ENCODE data around the gene GRM5. TPM values are rescaled to one million over a fixed set of nuclear protein-coding genes. Genes with fewer than 3 reads are reported as not detected.

GRM5 gene
- total RNA-seq, 1 experiment from 2014 or later = 0.03 TPM

GRCh38 chr11:88501541-88501940, 564.2 kb downstream of the GRM5 start:
- in situ Hi-C loops (cut with HindIII; ENCODE audit: low pct_unique_long_range_greater_than_20kb, low sequenced_read_pairs) = no loop called here
- ChIA-PET POLR2A (no interaction called here), CTCF (no interaction called here)
- intact Hi-C loops (cut with micrococcal nuclease; ENCODE audit: unreplicated experiment) = no loop called here
- Histone ChIP-seq H3K9me3 (ENCODE audit: control insufficient read depth, insufficient read depth, low read depth, low read length) (no peaks in the 10 kb centered on the region), H3K27ac (ENCODE audit: low read length) (no peak overlapping the region), H3K27me3 (ENCODE audit: control insufficient read depth, insufficient read depth, low read length) (0 out of 2 replicates have a peak, but pooled peaks cover 2% of the 10 kb centered on the region), H3K4me1 (ENCODE audit: control insufficient read depth, insufficient read depth, low read length) (no peaks in the 10 kb centered on the region), H3K4me3 (ENCODE audit: low read depth in 2 of 2, low read length in 2 of 2) (no peak overlapping the region), H3K36me3 (ENCODE audit: control insufficient read depth, insufficient read depth, low read length) (no peaks in the 10 kb centered on the region; the same call in 1 of the 2 replicates)
- DNase-seq (ENCODE audit: low read depth, low spot score) = no peak
- TF ChIP-seq REST (IDR thresholded peaks at IDR 0.05; ENCODE audit: insufficient read depth in 1 of 2, low read depth in 2 of 2, low read length in 1 of 2) = no peak
- no peak for TF ChIP-seq POLR2AphosphoS5 (IDR thresholded peaks at IDR 0.05; ENCODE audit: low read depth, low read length)
- TF ChIP-seq, protein P1, sequence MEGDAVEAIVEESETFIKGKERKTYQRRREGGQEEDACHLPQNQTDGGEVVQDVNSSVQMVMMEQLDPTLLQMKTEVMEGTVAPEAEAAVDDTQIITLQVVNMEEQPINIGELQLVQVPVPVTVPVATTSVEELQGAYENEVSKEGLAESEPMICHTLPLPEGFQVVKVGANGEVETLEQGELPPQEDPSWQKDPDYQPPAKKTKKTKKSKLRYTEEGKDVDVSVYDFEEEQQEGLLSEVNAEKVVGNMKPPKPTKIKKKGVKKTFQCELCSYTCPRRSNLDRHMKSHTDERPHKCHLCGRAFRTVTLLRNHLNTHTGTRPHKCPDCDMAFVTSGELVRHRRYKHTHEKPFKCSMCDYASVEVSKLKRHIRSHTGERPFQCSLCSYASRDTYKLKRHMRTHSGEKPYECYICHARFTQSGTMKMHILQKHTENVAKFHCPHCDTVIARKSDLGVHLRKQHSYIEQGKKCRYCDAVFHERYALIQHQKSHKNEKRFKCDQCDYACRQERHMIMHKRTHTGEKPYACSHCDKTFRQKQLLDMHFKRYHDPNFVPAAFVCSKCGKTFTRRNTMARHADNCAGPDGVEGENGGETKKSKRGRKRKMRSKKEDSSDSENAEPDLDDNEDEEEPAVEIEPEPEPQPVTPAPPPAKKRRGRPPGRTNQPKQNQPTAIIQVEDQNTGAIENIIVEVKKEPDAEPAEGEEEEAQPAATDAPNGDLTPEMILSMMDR (IDR thresholded peaks at IDR 0.05) = no peak
- no peak for ATAC-seq
- BruUV-seq (replicated peaks) = no TSS peak

GRCh38 chr11:88495836-88496235, 569.9 kb downstream of the GRM5 start:
- no TSS peak for BruUV-seq (replicated peaks)
- H3K9me3 ChIP-seq (ENCODE audit: control insufficient read depth, insufficient read depth, low read depth, low read length) = no peaks in the 10 kb centered on the region
- H3K27ac ChIP-seq (ENCODE audit: low read length) = no peak overlapping the region
- intact Hi-C loops (cut with micrococcal nuclease; ENCODE audit: unreplicated experiment) (no loop called here), in situ Hi-C loops (cut with HindIII; ENCODE audit: low pct_unique_long_range_greater_than_20kb, low sequenced_read_pairs) (no loop called here)
- no peaks in the 10 kb centered on the region for H3K4me1 ChIP-seq (ENCODE audit: control insufficient read depth, insufficient read depth, low read length)
- no peaks in the 10 kb centered on the region; the same call in 1 of the 2 replicates for H3K36me3 ChIP-seq (ENCODE audit: control insufficient read depth, insufficient read depth, low read length)
- ATAC-seq (no peak), DNase-seq (ENCODE audit: low read depth, low spot score) (no peak)
- no peak for TF ChIP-seq REST (IDR thresholded peaks at IDR 0.05; ENCODE audit: insufficient read depth in 1 of 2, low read depth in 2 of 2, low read length in 1 of 2)
- TF ChIP-seq POLR2AphosphoS5 (IDR thresholded peaks at IDR 0.05; ENCODE audit: low read depth, low read length) = no peak
- TF ChIP-seq, protein P1 (IDR thresholded peaks at IDR 0.05) = no peak
- H3K27me3 ChIP-seq (ENCODE audit: control insufficient read depth, insufficient read depth, low read length) = no peaks in the 10 kb centered on the region
- H3K4me3 ChIP-seq (ENCODE audit: low read depth in 2 of 2, low read length in 2 of 2) = no peak overlapping the region
- POLR2A ChIA-PET = no interaction called here
- CTCF ChIA-PET = interaction anchor here (0.5 kb wide), 1 partner anchor 153 kb away, joined by 4 read pairs; no protein-coding TSS in a partner anchor

Measured in Panc1 (cell line).